Pancreas (tissue), 10 donors: Measurements from ENCODE around the gene NT5C3B. TPM values are rescaled to one million over a fixed set of nuclear protein-coding genes. Genes with fewer than 3 reads are reported as not detected.
A peak's percentile ranks its signal among the peaks of the same experiment; 100 is the strongest.
"Not testable (repeated sequence)": the region's sequence is repeated elsewhere in the genome, so short reads cannot be mapped to it uniquely, and the experiment has no call there.

Experiments used
- ATAC-seq, 4 donors: fragments of 200-7000 bp; cut with Tn5 transposase; one replicate each; pipeline versions ENCODE4 v1.8.0 to v1.9.1; 2020; ENCODE audit warnings: mild to moderate bottlenecking in 4 of 4, moderate library complexity in 4 of 4
- DNase-seq, 6 donors: peaks; one replicate each; pipeline ENCODE4 v3.0.0-alpha.2; 2020
- FAIRE-seq: peaks from 2 replicates; lab custom pipeline; 2012; peaks lifted over from hg19 to GRCh38; lab: Jason Lieb, UNC
- H3K27ac ChIP-seq, 4 donors: fragments of 200-600 bp; sonication (generic); 1 replicate in 3 of 4; 2 replicates in 1 of 4; pipeline versions ENCODE4 v1.5.0 to v1.8.0; 2020
- H3K27me3 ChIP-seq, 4 donors: fragments of 200-600 bp; one replicate each; pipeline ENCODE4 v1.8.0; 2021
- H3K36me3 ChIP-seq, 3 donors: fragments of 200-600 bp; sonication (generic) in 1 of 3; one replicate each; pipeline versions ENCODE4 v1.5.0 to v1.8.0; 2020 to 2021
- H3K4me1 ChIP-seq, 3 donors: fragments of 200-600 bp; one replicate each; pipeline ENCODE4 v1.8.0; 2021
- H3K4me3 ChIP-seq, 4 donors: fragments of 200-600 bp; sonication (generic) in 2 of 4; one replicate each; pipeline versions ENCODE4 v1.5.0 to v1.8.0; 2020 to 2021
- H3K9me3 ChIP-seq, 4 donors: fragments of 200-600 bp; one replicate each; pipeline ENCODE4 v1.8.0; 2021
- CTCF ChIP-seq, 4 donors: fragments of 200-600 bp; sonication (generic) in 3 of 4; IDR thresholded peaks; one replicate each; pipeline versions ENCODE4 v1.5.0 to v1.8.0; 2021; ENCODE audit warnings: antibody characterized with exemption in 4 of 4
- WGBS, 2 donors: extraction: QIAGEN DNeasy Blood & Tissue Kit; methylation state at CpG; one replicate each; pipeline ENCODE4 v1.1.7; 2013; 5-methylcytosine and 5-hydroxymethylcytosine counted together
- intact Hi-C, 3 donors: fragments of 100-400 bp; cut with DNase I; formaldehyde crosslinking; loops; one replicate each; pipeline versions ENCODE4 v1.11.1 to v1.14.2; 2022
- polyA plus RNA-seq, 2 donors: library from polyadenylated mRNA; stranded (reverse); fragments of 200-250 nt; gene quantifications; one replicate each; pipeline ENCODE4 v1.2.3, GENCODE V29; 2013
- total RNA-seq, 6 donors: library from RNA; stranded (reverse); fragmentation: NEBNext Ultra II Directional in 4 of 6; extraction: Animal tissue kit (Norgen Biotek cat#: 25700) in 4 of 6; gene quantifications; one replicate each; pipeline versions ENCODE4 v1.2.1 to v1.2.4, GENCODE V29; 2021 to 2023
- donor health status: healthy with polysubstance abuse.
- donor health status: DM: no; HTN: no; CAD: no; lungs with moderate emphysema.
- donor health status: DM: no; HTN: no; CAD: no.
- donor health status: control.
- donor health status: control.
- donor health status: Bipolar disorder and iron deficiency.
- donor health status: DM: yes; HTN: yes; CAD: no.
- donor health status: DM: no; HTN: no; CAD: no.
- donor health status: DM: no; HTN: no; CAD: no.
- donor health status: DM: yes; HTN: yes; CAD: no.

NT5C3B gene
- 10 to 100 TPM; 24.2 to 35.6 (median 27.0) TPM for total RNA-seq
- 100 to 1,000 TPM in 1 of 2 donors, 10 to 100 TPM in 1; 89.7 to 102 TPM for polyA plus RNA-seq

- no peak for FAIRE-seq
Measured at GRCh38 chr17:41835800-41836549, at the start of gene NT5C3B. Gene NT5C3B, minus strand, starts transcription at chr17:41836232. Its CDS starts 39 bp downstream, at chr17:41836193.

GRCh38 chr17:41885733-41886132 is 49.7 kb upstream of the NT5C3B start:
- ATAC-seq: no peak
- H3K36me3 ChIP-seq: peaks cover 22 to 72% (median 35%) of the 10 kb centered on the region in 3 donors
- no peak overlapping the region for H3K27ac ChIP-seq
- H3K9me3 ChIP-seq: no peaks in the 10 kb centered on the region
- WGBS, 2 donors: 84 to 95% methylated on average over 6 of the region's 6 CpGs
- H3K27me3 ChIP-seq: no peaks in the 10 kb centered on the region
- no peak for DNase-seq
- no peak for TF ChIP-seq CTCF (IDR thresholded peaks at IDR 0.05)
- intact Hi-C loops: no loop called here
- H3K4me1 ChIP-seq: no peaks in the 10 kb centered on the region
- H3K4me3 ChIP-seq: no peak overlapping the region
- FAIRE-seq: no peak

More at GRCh38 chr17:41835800-41836549, at the start of gene NT5C3B:
- Histone ChIP-seq H3K27me3 (no peaks in the 10 kb centered on the region), H3K27ac (peak within 1 kb of the TSS in 3 of 4 donors; percentile 4 to 44 (median 17)), H3K4me1 (peaks cover 0 to 5% (median 5%) of the 10 kb centered on the region in 3 donors), H3K36me3 (peaks cover 0 to 12% (median 0%) of the 10 kb centered on the region in 3 donors), H3K9me3 (no peaks in the 10 kb centered on the region), H3K4me3 (peak within 1 kb of the TSS; percentile 56 to 93 (median 84))
- no peak for TF ChIP-seq CTCF (IDR thresholded peaks at IDR 0.05)
- intact Hi-C loops: no loop called here
- 1% methylated on average over 55 to 72 of the region's 72 CpGs for WGBS, 2 donors
- ATAC-seq (peak; percentile 94 to 98 (median 96)), DNase-seq (peak; percentile 58 to 87 (median 74))

GRCh38 chr17:41882756-41883155 is 46.7 kb upstream of the NT5C3B start:
- DNase-seq (no peak), ATAC-seq (no peak), FAIRE-seq (no peak)
- Histone ChIP-seq H3K4me3 (no peak overlapping the region), H3K36me3 (peaks cover 16 to 70% (median 40%) of the 10 kb centered on the region in 3 donors), H3K27me3 (no peaks in the 10 kb centered on the region), H3K4me1 (no peaks in the 10 kb centered on the region), H3K27ac (no peak overlapping the region), H3K9me3 (no peaks in the 10 kb centered on the region)
- no peak for TF ChIP-seq CTCF (IDR thresholded peaks at IDR 0.05)
- intact Hi-C loops: no loop called here
- WGBS, 2 donors: 80 to 85% methylated on average over 6 of the region's 6 CpGs

GRCh38 chr17:41880130-41880529 is 44.1 kb upstream of the NT5C3B start:
- DNase-seq (no peak), ATAC-seq (no peak), FAIRE-seq (no peak)
- no peak for TF ChIP-seq CTCF (IDR thresholded peaks at IDR 0.05)
- intact Hi-C loops: no loop called here
- Histone ChIP-seq H3K36me3 (peaks cover 6 to 57% (median 28%) of the 10 kb centered on the region in 3 donors), H3K4me3 (no peak overlapping the region), H3K4me1 (no peaks in the 10 kb centered on the region), H3K9me3 (no peaks in the 10 kb centered on the region), H3K27ac (no peak overlapping the region), H3K27me3 (no peaks in the 10 kb centered on the region)
- WGBS, 2 donors: 88% methylated on average over 4 of the region's 4 CpGs

- ATAC-seq, H3K27me3 ChIP-seq, H3K9me3 ChIP-seq, H3K27ac ChIP-seq, H3K4me3 ChIP-seq, intact Hi-C loops, FAIRE-seq, H3K4me1 ChIP-seq: not testable (repeated sequence)
- peaks cover 4 to 60% (median 28%) of the 10 kb centered on the region in 3 donors for H3K36me3 ChIP-seq
- 96% methylated on average over 8 to 9 of the region's 9 CpGs for WGBS, 2 donors
- DNase-seq: peak in 1 of 6 donors; percentile 14
Measured at GRCh38 chr17:41874293-41874670, 38.2 kb upstream of the NT5C3B start.
